ENCODE results near the gene NEGR1.

GRCh38 chr1:72115290-72115689 lies 167.0 kb downstream of the NEGR1 start:
- TF ChIP-seq CTCF (IDR thresholded peaks at IDR 0.05; ENCODE audit: insufficient read depth, low read depth, low read length): no peak
- no peak for TF ChIP-seq EZH2 (IDR thresholded peaks at IDR 0.05; ENCODE audit: insufficient read depth, low read length)
